H1 (cell line): Measurements from ENCODE around the gene CKLF.

Experiments
- BRCA1 ChIP-seq: IDR thresholded peaks from 2 replicates; pipeline ENCODE4 v1.6.1; 2012; ENCODE audit warnings: low read depth, low read length, improper control_type of control experiment
- CTCF ChIP-seq, 3 experiments: IDR thresholded peaks; 1 replicate in 2 of 3; 2 replicates in 1 of 3; pipeline versions ENCODE4 v1.5.1 to v1.6.1; 2011; ENCODE audit warnings: low read length in 3 of 3, mild to moderate bottlenecking in 3 of 3, inconsistent platforms in 2 of 3, low read depth in 1 of 3, moderate library complexity in 1 of 3; ENCODE audit not compliant: insufficient read depth in 1 of 3; ENCODE audit errors: control extremely low read depth in 1 of 3
- KDM1A ChIP-seq: fragments of 200-600, 300-600 bp; sonication (generic); IDR thresholded peaks from 2 replicates; pipeline ENCODE4 v1.7.1; 2016; ENCODE audit warnings: mild to moderate bottlenecking, low read length, borderline replicate concordance
- MAFK ChIP-seq: IDR thresholded peaks from 2 replicates; pipeline ENCODE4 v1.6.1; 2012; ENCODE audit warnings: low read depth, mild to moderate bottlenecking, improper control_type of control experiment, low read length
- MAX ChIP-seq: IDR thresholded peaks from 2 replicates; pipeline ENCODE4 v1.6.1; 2012; ENCODE audit warnings: inconsistent platforms
- RFX5 ChIP-seq: IDR thresholded peaks from 2 replicates; pipeline ENCODE4 v1.6.1; 2011; ENCODE audit warnings: low read depth, low read length, improper control_type of control experiment, borderline replicate concordance
- YY1 ChIP-seq: IDR thresholded peaks from 2 replicates; pipeline ENCODE4 v1.6.1; 2011; ENCODE audit warnings: low read depth, mild to moderate bottlenecking, low read length
- ZNF274 ChIP-seq: IDR thresholded peaks from 2 replicates; pipeline ENCODE4 v1.7.0; 2012; ENCODE audit warnings: low read length, borderline replicate concordance; ENCODE audit errors: extremely low read depth

- no peak for TF ChIP-seq MAFK
- no peak for TF ChIP-seq YY1
- no peak for TF ChIP-seq CTCF (IDR thresholded peaks at IDR 0.05; ENCODE audit: control extremely low read depth in 1 of 3, insufficient read depth in 1 of 3, low read depth in 1 of 3, low read length in 3 of 3)
- TF ChIP-seq ZNF274, result no peak
- TF ChIP-seq RFX5, result no peak
- TF ChIP-seq KDM1A, result no peak
- no peak for TF ChIP-seq MAX
- no peak for TF ChIP-seq BRCA1
These were observed 9.2 kb downstream of the CKLF start for GRCh38 chr16:66561381-66562080.
